Mammary epithelial cell (primary cell): ENCODE measurements around the gene SCEL.

ENCODE experiments used
- EZH2 ChIP-seq: IDR thresholded peaks from 2 replicates; pipeline ENCODE4 v1.6.1; 2012; ENCODE audit warnings: low read length, inconsistent platforms, borderline replicate concordance
- TF ChIP-seq, protein P1 (sequence below), 2 donors: IDR thresholded peaks in 1 of 2; conservative IDR thresholded peaks in 1 of 2; 2 replicates each; pipeline ENCODE4 v1.5.1; 2011 to 2012; ENCODE audit warnings: inconsistent platforms in 2 of 2, low read length in 2 of 2, mild to moderate bottlenecking in 2 of 2, control low read depth in 1 of 2, low read depth in 1 of 2; ENCODE audit not compliant: insufficient read depth in 1 of 2; ENCODE audit errors: extremely low read depth in 1 of 2

DNA sequence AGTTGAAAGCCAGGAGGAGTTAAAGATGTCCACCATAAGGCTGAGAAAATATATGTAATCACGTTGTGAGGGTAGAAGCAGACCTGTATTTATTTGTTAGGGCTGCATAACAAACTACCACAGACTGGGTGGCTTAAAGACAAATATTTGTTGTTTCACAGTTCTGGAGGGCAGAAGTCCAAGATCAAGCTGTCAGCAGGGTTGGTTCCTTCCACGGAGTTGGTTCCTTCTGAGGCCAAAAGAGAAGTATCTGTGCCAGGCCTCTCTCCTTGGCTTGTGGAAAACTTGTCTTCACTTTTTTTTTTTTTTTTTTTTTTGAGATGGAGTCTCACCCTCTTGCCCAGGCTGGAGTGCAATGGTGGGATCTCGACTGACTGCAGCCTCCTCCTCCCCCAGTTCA lies 88.3 kb downstream of the SCEL start:
- TF ChIP-seq, protein P1, sequence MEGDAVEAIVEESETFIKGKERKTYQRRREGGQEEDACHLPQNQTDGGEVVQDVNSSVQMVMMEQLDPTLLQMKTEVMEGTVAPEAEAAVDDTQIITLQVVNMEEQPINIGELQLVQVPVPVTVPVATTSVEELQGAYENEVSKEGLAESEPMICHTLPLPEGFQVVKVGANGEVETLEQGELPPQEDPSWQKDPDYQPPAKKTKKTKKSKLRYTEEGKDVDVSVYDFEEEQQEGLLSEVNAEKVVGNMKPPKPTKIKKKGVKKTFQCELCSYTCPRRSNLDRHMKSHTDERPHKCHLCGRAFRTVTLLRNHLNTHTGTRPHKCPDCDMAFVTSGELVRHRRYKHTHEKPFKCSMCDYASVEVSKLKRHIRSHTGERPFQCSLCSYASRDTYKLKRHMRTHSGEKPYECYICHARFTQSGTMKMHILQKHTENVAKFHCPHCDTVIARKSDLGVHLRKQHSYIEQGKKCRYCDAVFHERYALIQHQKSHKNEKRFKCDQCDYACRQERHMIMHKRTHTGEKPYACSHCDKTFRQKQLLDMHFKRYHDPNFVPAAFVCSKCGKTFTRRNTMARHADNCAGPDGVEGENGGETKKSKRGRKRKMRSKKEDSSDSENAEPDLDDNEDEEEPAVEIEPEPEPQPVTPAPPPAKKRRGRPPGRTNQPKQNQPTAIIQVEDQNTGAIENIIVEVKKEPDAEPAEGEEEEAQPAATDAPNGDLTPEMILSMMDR (conservative IDR thresholded peaks at IDR 0.05 in 1 of 2, IDR thresholded peaks at IDR 0.05 in 1 of 2; ENCODE audit: extremely low read depth in 1 of 2, insufficient read depth in 1 of 2, low read depth in 1 of 2, low read length in 2 of 2), result no peak
- no peak for TF ChIP-seq EZH2
